NCI-H510A (cell line): Measurements from ENCODE around the gene SIRT3.
"Not testable (repeated sequence)": the region's sequence is repeated elsewhere in the genome, so short reads cannot be mapped to it uniquely, and the experiment has no call there.

ENCODE experiments used
- DNase-seq: peaks from one replicate; lab custom pipeline; 2025; lab: John Stamatoyannopoulos, UW

Gene SIRT3

DNA sequence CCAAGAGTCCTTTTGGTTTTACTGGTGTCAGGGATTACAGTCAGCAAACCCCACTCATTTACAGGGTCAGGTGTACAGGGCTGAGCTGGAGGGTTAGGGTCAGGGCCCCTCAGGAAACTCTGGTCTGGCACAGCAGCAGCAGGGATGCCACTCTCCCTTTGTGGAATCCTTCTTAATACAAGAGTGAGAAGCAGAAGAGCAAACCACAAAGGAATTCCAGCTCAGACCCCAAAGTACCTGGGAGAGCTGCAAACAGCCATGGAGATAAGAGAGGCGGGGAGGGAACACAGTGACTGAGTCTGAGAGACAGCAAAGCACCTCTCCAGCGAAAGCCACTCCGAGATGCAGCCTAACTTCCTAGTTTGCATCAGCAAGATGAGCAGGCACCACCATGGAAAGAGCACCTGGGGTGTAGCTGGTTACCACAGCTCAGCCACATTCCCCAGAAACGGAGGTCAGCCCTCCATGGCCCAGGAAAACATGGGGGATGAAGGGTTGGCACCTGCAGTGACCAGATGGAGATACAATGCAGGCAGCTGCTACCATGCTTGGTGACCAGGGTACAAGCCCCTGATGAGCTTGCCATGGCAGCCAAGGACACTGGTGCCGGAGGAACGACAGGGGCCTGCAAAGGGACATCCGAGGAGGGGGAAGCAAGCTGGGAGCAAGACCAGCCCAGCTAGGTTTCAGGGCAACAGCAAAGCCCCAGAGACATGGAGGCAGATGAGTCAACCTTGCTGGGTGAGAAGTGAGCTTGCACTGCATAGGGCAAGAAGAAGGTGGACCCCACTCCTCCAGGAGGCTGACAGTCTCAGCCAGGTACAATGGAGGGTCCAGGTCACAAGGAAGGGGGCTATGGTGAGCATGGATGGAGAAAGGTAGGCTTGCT is 32.8 kb downstream of the SIRT3 start:
- DNase-seq, result no peak

DNA sequence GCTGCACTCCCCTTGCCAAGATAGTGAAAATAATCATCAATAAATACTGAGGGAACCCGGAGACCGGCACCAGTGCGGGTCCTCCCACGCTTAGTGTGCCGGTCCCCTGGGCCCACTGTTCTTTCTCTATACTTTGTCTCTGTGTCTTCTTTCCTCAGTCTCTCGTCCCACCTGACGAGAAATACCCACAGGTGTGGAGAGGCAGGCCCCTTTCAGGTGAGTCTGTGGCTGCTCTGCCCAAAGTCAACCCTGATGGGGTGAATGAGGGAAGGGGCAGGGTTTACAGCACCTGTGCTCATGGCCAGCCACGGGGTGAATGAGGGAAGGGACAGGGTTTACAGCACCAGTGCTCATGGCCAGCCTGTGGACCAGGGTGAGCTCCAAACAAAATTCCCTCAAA is 33.7 kb downstream of the SIRT3 start:
- DNase-seq, result no peak

DNA sequence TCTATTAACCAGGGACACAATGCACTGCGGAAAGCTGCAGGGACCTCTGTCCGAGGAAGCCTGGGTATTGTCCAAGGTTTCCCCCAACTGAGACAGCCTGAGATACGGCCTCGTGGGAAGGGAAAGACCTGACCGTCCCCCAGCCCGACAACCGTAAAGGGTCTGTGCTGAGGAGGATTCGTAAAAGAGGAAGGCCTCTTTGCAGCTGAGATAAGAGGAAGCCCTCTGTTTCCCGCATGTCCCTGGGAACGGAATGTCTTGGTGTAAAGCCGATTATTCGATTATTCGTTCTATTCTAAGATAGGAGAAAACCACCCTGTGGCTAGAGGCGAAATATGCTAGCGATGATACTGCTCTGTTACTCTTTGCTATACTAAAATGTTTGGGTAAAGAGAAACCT is 34.2 kb downstream of the SIRT3 start:
- no peak for DNase-seq

DNA sequence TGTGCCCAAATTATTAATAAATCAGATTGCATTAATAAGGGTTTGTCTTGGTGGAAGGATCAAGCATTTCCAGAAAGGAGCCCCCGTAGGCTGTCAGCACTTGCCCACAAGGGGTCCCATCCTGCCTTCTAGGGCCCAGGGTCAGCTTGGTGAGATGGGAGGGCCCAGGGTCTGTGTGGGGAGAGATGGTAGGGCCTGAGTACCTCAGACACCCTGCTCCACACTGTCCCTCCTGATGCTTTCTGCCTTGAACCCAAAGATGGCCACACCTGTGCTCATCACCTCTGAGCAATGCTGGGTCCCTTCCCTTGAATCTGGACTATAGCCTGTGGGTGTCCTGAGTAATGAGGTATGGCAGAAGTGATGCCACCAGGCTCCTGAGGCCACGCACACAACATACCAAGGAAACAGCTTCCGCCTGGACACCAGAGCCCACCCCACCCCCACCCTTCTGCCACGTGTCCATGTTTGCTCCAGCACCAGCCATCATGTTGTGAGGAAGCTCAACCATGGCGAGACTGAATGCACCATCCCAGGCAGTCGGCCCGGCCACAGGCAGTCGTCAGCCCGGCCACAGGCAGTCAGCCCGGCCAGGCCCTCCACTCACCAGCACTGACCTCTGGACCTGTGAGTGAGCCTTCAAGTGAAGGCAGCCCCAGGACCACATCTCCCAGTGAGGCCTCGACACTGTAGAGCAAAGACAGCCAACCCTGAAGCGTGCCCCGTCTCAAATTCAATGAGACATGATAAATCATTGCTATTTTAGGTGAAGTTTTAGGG is 35.7 kb downstream of the SIRT3 start:
- no peak for DNase-seq

DNA sequence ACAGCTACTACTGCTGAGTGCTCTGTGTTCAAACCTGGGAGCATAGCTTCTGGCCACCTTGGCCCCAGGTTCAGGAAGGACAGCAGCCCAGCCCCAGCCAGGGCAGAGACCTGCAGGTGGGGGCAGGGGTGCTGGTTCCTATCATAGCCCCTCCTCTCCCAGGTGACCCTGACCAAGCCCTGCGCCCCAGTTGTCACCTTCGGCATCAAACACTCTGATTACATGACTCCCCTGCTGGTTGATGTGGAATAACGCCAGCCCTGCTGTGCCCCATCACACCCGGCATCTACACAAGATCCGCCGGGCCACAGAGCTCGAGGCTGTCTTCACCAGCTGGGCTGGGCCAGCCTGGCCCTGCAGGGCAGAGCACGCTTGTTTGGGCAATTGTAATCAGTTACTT is 36.4 kb downstream of the SIRT3 start:
- DNase-seq, result no peak

DNA sequence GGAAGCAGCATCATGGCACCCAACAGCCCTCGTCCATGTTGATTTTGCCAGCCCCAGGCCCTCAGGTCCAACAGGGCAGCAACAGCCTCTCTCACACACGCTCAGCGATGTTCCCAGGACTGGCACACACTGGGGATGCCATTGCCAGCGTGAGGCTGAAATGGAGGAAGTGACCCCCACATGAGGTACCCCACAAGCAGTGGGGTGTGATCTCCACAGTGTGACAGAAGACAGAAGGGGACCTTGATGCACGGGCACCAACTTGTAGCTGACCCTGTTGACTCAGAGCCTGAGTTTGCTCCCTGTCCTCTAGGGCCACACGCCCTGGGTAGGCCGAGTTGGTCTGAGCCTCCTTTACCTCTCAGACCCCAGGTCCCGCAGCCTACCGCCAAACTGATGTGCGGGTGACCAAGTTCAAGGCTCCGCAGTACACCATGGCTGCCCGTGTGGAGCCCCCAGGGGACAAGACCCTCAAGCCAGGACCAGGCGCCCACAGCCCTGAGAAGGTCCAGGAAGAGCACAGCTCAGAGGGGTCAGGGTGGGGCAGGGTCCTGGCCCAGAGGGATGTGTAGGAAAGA is 37.0 kb downstream of the SIRT3 start:
- no peak for DNase-seq

DNA sequence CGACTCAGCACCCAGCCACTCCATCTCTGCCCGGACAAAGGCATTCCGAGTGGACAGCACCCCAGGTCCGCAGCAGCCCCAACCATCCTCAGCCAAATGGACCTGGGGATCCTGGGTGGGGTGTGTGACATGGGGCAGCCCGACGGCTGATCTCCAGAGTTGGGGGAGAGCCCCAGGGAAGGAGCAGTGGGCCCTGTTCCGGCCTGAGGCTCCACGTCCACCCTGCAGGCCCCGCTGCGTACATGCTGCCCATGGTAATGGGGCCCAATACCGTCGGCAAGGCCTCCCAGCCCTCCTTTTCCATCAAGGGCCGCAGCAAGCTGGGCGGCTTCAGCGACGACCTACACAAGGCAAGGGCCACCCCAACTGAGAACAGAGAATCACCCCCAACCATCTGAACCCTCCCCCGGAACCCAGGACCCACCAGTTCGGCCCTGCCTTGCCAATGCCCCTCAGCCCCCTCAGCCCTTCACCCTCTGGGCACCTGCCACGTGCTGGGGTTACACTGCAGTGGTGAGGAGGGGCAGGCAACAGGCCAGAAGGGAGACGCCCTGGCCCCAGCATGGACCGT is 37.8 kb downstream of the SIRT3 start:
- DNase-seq, result no peak

DNA sequence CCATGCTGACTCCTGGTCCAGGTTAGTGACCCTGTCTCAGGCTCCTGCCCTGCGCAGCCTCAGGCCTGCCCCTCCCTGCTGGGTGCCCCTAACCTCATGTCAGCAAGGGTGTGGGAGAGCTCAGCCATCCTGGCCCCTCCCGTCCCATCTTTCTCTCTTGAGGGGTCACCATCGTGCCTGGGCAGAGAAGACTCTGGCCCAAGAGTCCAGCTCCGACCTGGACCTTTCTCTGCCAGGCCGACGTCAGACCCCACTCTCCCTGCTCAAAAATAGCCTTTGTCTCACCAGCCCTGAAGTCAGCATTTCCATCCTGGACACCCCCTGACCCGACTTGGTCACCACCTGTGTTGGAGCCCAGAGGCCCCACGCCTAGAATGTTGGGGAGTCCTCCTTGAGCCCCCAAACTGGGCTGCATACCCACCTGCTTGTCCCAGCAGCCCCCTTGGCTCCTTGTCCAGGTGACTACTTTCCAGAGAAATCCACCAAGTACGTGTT is 38.4 kb downstream of the SIRT3 start:
- DNase-seq, result no peak

DNA sequence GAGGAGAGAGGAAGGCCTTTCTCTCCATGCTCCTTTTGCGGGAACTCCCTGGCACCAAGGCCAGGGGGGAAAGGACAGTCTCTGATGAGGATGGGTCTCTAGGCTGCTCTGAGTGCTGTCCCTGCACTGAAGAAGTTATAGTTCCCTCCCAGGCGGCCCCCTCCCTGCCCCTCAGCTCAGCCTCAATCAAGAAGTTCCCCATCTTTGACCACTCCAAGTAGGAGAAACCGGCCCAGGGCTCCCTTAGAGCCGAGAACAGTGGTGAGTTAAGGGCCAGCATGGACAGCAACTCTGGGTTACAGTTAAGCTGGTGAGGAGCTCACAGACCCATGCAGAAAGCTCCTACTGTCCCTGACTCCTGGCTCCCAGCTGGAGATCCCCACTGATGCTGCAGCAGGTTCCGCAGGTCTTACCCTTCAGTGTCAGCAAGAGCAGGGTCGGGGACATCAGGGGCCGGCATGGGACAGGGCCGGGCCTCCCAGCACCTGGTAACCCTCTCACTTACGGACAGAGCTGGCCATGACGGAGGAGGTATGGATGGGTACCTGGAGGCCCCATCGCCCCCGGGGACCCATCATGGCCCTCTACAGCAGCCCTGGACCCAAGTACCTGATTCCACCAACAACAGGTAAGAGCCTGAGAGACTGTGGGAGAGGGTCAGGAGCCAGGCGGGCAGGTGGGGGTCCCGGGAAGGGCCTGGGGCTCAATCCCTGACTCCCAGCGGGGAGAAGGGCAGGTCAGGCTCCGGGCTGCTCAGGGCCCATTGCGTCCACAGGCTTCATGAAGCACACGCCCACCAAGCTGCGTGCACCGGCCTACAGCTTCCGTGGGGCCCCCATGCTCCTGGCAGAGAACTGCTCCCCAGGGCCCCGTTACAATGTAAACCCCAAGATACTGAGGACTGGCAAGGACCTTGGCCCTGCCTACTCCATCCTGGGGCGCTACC is 39.1 kb downstream of the SIRT3 start:
- no peak for DNase-seq

DNA sequence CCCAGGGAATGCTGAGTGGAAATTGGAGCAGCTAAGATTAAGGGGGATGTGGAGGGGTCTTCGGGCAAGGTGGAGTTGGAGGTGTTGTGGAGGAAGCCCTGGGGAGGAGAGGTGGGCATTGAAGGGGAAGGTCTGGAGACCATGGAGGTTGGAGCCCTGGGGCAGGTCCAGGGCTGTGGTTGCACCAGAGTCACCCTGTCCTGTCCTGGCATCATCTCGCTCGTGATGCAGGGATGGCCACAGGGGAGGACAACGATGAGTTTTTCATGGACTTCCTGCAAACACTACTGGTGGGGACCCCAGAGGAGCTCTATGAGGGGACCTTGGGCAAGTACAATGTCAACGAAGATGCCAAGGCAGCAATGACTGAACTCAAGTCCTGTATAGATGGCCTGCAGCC is 42.7 kb downstream of the SIRT3 start:
- DNase-seq, result not testable (repeated sequence)

DNA sequence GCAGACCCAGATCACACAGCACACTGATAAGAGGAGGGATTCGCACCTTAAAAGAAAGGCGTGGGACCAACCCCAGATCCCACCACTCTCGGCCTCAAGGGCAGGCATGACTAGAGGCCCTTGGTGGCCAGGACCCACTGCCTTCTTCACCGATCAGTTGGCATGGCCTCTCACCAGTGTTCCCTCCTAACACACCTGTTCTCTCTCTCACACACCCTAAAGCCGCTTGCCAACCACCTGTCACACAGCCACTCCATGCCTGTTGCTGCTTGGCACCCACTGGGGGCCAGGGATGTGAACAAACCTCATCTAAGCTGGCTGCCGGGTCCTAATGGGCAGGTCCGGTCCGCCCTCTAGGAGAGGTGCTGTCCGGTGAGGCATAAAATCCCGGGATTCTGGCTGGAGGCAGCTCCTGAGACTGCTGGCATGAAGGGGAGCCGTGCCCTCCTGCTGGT is 43.4 kb downstream of the SIRT3 start, which contains the start of gene SCGB1C1:
SCGB1C1 (plus strand) TSS at position 405 of the 455 bp plus-strand sequence; CDS start at position 427, 22 bp downstream.
- not testable (repeated sequence) for DNase-seq

DNA sequence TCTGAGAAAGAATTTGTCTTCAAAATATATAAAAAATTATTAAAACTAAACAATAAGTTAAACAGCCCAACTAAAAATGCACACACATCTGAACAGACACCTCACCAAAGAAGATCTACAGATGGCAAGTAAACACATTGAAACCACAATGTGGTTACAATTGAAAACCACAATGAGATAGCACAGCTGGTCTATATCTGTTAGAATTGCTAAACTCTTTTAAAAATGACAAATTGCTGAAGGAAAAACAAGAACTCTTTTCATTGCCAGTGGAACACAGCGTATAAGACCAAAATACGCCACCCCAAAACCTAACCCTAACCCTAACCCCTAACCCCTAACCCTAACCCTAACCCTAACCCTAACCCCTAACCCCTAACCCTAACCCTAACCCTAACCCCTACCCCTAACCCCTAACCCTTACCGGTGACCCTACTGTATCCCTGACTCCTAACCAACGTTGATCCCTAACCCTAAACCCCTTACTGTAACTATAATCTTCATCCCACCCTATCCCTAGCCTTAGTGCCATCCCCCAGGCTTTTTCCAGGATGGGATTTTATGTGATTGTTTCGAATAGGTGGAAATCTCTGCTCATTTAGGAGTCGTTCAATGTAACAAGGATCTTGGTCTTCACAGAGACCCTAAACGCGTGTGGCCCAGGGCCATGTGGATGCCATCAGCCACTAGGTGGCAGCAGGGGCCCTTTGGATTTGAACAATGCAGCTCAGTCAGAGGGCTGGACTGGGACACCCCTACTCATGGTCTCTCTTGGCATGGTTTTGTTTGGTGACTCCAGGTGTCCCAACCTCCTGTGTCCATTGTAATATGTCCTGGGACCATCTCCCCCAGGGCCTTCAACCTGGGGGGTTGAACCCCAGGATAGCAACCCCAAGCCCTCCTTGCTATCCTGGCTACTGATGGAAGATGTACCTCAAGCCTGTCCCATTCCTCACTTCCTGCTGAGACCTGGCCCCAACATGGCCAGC is 44.4 kb downstream of the SIRT3 start:
- not testable (repeated sequence) for DNase-seq

DNA sequence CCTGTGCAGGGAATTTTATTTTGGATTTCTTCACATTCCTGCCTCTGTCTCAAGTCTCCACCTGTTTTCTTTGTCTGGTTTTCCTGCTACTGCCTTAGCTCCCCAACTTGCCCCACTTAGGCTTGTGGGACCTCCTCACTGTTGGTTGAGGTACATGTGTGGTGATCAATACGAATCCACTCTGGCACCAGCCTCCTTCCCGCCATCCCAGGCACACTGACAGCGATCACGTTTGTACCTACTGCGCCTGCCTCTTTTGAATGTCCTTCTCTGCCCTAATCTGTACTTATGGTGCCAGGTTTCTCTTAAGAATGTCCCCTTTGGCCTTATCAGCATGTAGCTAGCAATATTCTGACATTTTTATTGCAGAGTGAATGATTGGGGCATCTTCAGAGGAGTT is 45.6 kb downstream of the SIRT3 start:
- DNase-seq, result not testable (repeated sequence)

DNA sequence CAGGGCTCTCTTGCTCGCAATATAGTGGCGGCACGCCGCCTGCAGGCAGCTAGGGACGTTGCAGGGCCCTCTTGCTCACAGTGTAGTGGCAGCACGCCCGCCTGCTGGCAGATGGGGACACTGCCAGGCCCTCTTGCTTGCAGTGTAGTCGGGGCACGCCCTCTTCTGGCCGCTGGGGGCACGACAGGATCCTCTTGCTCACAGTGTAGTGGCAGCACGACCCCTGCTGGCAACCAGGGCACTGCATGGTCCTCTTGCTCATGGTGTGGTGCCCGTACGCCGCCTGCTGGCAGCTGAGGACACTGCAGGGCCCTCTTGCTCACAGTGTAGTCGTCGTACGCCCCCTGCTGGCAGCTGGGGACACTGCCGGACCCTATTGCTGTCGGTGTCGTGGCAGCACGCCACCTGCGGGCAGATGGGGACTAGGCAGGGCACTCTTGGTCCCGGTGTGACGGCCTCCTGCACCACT is 46.3 kb downstream of the SIRT3 start:
- DNase-seq, result not testable (repeated sequence)

DNA sequence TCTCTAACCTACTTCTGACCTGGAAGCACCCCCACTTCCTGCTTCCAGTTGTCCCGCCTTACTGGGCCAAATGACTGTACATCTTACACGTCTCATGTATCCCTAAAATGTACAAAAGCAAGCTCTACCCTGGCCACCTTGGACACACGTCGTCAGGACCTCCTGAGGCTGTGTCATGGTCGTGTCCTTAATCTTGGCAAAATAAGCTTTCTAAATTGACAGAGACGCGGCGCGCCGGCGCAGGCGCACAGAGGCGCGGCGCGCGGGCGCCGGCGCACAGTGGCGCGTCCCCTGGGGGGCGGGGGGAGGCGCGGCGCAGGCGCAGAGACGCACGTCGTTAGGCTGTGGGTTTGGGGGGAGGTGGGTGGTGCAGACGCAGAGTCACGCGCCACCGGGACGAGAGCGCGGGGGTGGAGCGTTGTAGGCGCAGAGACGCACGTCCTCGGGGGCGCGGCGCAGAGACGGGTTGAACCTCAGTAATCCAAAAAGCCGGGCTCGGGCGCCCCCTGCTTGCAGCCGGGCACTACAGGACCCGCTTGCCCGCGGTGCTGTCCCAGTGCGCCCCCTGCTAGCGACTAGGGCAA is 46.9 kb downstream of the SIRT3 start:
- DNase-seq, result not testable (repeated sequence)

DNA sequence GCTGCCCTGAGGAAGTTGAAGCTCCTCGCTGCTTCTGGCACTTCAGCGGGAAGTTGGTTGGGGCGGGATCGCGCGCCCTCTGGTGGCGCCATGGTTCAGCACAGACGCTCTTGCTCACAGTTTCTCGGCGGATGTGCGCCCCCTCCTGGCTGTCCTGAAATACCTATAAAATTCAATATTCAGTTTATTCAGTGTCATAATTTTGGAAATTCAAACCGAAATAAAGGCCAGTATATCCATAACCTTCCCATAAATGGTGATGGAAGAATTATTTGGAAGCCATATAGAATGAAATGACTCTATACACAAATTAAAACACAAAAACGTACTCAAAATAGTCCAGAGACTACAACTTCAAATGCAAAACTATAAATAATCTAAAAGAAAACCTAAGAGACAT is 55.9 kb downstream of the SIRT3 start:
- not testable (repeated sequence) for DNase-seq
